Measurements from ENCODE around the gene STX2.

GRCh38 chr12:130847112-130847511, 8.1 kb upstream of the STX2 start:
- TF ChIP-seq CTCF (IDR thresholded peaks at IDR 0.05 in 8 of 11, conservative IDR thresholded peaks at IDR 0.05 in 3 of 11), result no peak
- TF ChIP-seq POLR2A (IDR thresholded peaks at IDR 0.05), result no peak

Data from spleen (tissue), 7 donors.